Measurements from ENCODE around the gene AKT3. TPM values are rescaled to one million over a fixed set of nuclear protein-coding genes. Genes with fewer than 3 reads are reported as not detected.

The AKT3 gene
- polyA plus RNA-seq, 1 donor (not counting 4 experiments of a cell fraction or from before 2014, with no cell fraction given), result 2.9 TPM

GRCh38 chr1:243756529-243756928 is 93.5 kb downstream of the AKT3 start:
- Histone ChIP-seq H3K27me3 (ENCODE audit: control insufficient read depth, extremely low read depth, insufficient read depth, low read length) (no peaks in the 10 kb centered on the region), H3K4me2 (ENCODE audit: control insufficient read depth, extremely low read depth, insufficient read depth, low read depth, low read length) (no peak overlapping the region), H3K9me1 (ENCODE audit: control insufficient read depth, extremely low read depth, insufficient read depth, low read length) (no peaks in the 10 kb centered on the region), H3K27ac (ENCODE audit: control insufficient read depth, insufficient read depth, low read length) (no peak overlapping the region), H3K36me3 (ENCODE audit: control insufficient read depth in 2 of 2, extremely low read depth in 1 of 2, insufficient read depth in 2 of 2, low read length in 2 of 2) (no peaks in the 10 kb centered on the region), H3K9me3 (ENCODE audit: control insufficient read depth, low read depth, low read length) (no peaks in the 10 kb centered on the region), H3K79me2 (ENCODE audit: control insufficient read depth, insufficient read depth, low read length) (no peaks in the 10 kb centered on the region), H2AFZ (ENCODE audit: control insufficient read depth, low read length) (no peak overlapping the region), H4K20me1 (ENCODE audit: control insufficient read depth, extremely low read depth, insufficient read depth, low read length) (no peaks in the 10 kb centered on the region), H3K9ac (ENCODE audit: control insufficient read depth, extremely low read depth, insufficient read depth, low read length) (no peak overlapping the region), H3K4me3 (ENCODE audit: control insufficient read depth in 2 of 3, extremely low read depth in 1 of 3, insufficient read depth in 2 of 3, low read depth in 1 of 3, low read length in 3 of 3) (no peak overlapping the region), H3K4me1 (ENCODE audit: control insufficient read depth, extremely low read depth, insufficient read depth, low read length) (no peaks in the 10 kb centered on the region)
- FAIRE-seq (no peak), DNase-seq (ENCODE audit: low read depth, low spot score) (no peak)
- dilution Hi-C loops (cut with MboI; ENCODE audit: extremely low pct_ligation_motif_present, low sequenced_read_pairs), result no loop called here
- TF ChIP-seq EZH2 (IDR thresholded peaks at IDR 0.05; ENCODE audit: low read length), result no peak
- TF ChIP-seq CTCF (optimal IDR thresholded peaks at IDR 0.05 in 1 of 3, IDR thresholded peaks at IDR 0.05 in 1 of 3, conservative IDR thresholded peaks at IDR 0.05 in 1 of 3; ENCODE audit: extremely low read depth in 1 of 3, insufficient read depth in 2 of 3, low read length in 3 of 3), result no peak

GRCh38 chr1:243754348-243754747 is 95.7 kb downstream of the AKT3 start:
- FAIRE-seq (no peak), DNase-seq (ENCODE audit: low read depth, low spot score) (no peak)
- Histone ChIP-seq H3K27me3 (ENCODE audit: control insufficient read depth, extremely low read depth, insufficient read depth, low read length) (no peaks in the 10 kb centered on the region), H3K36me3 (ENCODE audit: control insufficient read depth in 2 of 2, extremely low read depth in 1 of 2, insufficient read depth in 2 of 2, low read length in 2 of 2) (no peaks in the 10 kb centered on the region), H3K9me3 (ENCODE audit: control insufficient read depth, low read depth, low read length) (no peaks in the 10 kb centered on the region), H3K27ac (ENCODE audit: control insufficient read depth, insufficient read depth, low read length) (no peak overlapping the region), H4K20me1 (ENCODE audit: control insufficient read depth, extremely low read depth, insufficient read depth, low read length) (no peaks in the 10 kb centered on the region), H3K9me1 (ENCODE audit: control insufficient read depth, extremely low read depth, insufficient read depth, low read length) (no peaks in the 10 kb centered on the region), H3K4me3 (ENCODE audit: control insufficient read depth in 2 of 3, extremely low read depth in 1 of 3, insufficient read depth in 2 of 3, low read depth in 1 of 3, low read length in 3 of 3) (no peak overlapping the region), H3K79me2 (ENCODE audit: control insufficient read depth, insufficient read depth, low read length) (no peaks in the 10 kb centered on the region), H3K4me2 (ENCODE audit: control insufficient read depth, extremely low read depth, insufficient read depth, low read depth, low read length) (no peak overlapping the region), H3K4me1 (ENCODE audit: control insufficient read depth, extremely low read depth, insufficient read depth, low read length) (no peaks in the 10 kb centered on the region), H2AFZ (ENCODE audit: control insufficient read depth, low read length) (no peak overlapping the region), H3K9ac (ENCODE audit: control insufficient read depth, extremely low read depth, insufficient read depth, low read length) (no peak overlapping the region)
- dilution Hi-C loops (cut with MboI; ENCODE audit: extremely low pct_ligation_motif_present, low sequenced_read_pairs), result no loop called here
- no peak for TF ChIP-seq CTCF (optimal IDR thresholded peaks at IDR 0.05 in 1 of 3, IDR thresholded peaks at IDR 0.05 in 1 of 3, conservative IDR thresholded peaks at IDR 0.05 in 1 of 3; ENCODE audit: extremely low read depth in 1 of 3, insufficient read depth in 2 of 3, low read length in 3 of 3)
- TF ChIP-seq EZH2 (IDR thresholded peaks at IDR 0.05; ENCODE audit: low read length), result no peak
